ENCODE measurements around the gene SGPP2.

DNA sequence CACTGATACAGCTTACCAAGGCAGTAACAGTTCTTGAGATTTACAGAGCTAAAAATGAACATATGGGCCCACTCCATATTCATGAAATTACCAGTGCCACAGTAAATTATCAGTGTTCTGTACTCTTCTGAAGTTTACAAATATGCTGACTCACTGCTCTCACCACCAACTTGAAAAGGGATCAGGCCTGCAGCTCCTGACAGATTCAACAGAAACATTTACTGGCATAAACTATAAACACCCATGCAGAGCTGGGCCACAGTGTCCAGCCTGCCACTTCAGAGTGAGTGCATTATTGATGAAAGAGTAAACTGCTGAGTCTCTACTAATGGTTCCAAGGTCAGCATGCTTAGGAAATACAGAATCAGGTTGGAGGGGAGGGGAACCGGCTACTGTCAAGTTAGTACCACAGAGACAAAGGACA is 148.4 kb downstream of the SGPP2 start:
- TF ChIP-seq, protein P1, sequence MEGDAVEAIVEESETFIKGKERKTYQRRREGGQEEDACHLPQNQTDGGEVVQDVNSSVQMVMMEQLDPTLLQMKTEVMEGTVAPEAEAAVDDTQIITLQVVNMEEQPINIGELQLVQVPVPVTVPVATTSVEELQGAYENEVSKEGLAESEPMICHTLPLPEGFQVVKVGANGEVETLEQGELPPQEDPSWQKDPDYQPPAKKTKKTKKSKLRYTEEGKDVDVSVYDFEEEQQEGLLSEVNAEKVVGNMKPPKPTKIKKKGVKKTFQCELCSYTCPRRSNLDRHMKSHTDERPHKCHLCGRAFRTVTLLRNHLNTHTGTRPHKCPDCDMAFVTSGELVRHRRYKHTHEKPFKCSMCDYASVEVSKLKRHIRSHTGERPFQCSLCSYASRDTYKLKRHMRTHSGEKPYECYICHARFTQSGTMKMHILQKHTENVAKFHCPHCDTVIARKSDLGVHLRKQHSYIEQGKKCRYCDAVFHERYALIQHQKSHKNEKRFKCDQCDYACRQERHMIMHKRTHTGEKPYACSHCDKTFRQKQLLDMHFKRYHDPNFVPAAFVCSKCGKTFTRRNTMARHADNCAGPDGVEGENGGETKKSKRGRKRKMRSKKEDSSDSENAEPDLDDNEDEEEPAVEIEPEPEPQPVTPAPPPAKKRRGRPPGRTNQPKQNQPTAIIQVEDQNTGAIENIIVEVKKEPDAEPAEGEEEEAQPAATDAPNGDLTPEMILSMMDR (IDR thresholded peaks at IDR 0.05) = no peak
- TF ChIP-seq POLR2A (IDR thresholded peaks at IDR 0.05) = no peak
